ENCODE data around the gene GPC6. TPM values are rescaled to one million over a fixed set of nuclear protein-coding genes. Genes with fewer than 3 reads are reported as not detected.

The GPC6 gene
- total RNA-seq, 1 donor from 2014 or later = 63.0 TPM

DNA sequence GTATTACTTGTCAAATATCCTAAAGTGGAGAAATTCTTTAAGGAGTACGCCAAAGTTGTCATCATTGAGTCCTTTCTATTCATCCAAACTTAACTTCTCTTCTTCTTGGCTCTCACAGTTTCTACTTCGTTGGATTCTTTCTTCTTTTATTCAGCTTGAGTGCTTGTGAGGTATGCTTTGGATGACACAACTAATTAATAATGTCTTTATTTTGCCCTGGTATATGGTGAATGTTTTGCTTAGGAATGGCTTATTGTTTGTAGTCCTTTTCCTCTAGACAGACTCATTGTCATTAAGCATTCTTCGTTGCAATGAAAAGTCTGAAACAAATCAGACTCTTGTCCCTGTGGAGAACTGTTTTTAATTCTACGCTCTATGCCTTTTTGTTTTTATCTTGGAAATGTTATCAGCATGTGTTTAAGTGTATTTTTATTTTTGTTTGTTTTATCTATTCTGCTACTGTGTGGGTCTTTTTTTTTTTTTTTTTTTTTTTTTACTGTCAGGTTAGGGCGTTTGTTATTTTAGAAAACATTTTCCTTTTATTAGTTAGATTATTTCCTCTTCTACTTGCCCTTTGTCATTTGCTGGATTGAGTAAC, 471.5 kb downstream of the GPC6 start:
- peak overlapping the region; percentile 31 for H3K4me2 ChIP-seq (ENCODE audit: low read length)
- no peak for FAIRE-seq
- peaks cover 4% of the 10 kb centered on the region for H3K9me3 Mint-ChIP-seq (ENCODE audit: unreplicated experiment)
- H3K36me3 Mint-ChIP-seq (ENCODE audit: low read depth, unreplicated experiment) = peaks cover 10% of the 10 kb centered on the region
- no peak overlapping the region for H3K4me3 ChIP-seq (ENCODE audit: insufficient read depth, low read depth, low read length)
- no peaks in the 10 kb centered on the region for H3K36me3 ChIP-seq (ENCODE audit: insufficient read depth, low read length)
- no peak overlapping the region for H2AFZ ChIP-seq (ENCODE audit: low read depth, low read length)
- DNase-seq (ENCODE audit: low read depth) = peak; percentile 75
- no peak overlapping the region for H3K27ac Mint-ChIP-seq (ENCODE audit: unreplicated experiment)
- H4K20me1 ChIP-seq (ENCODE audit: insufficient read depth, low read length) = peaks cover 3% of the 10 kb centered on the region
- peaks cover 14% of the 10 kb centered on the region for H3K4me1 Mint-ChIP-seq (ENCODE audit: low read depth, unreplicated experiment)
- no peaks in the 10 kb centered on the region for H3K4me1 ChIP-seq (ENCODE audit: insufficient read depth, low read length)
- H3K27me3 ChIP-seq (ENCODE audit: insufficient read depth, low read length) = no peaks in the 10 kb centered on the region
- no peaks in the 10 kb centered on the region for H3K79me2 ChIP-seq (ENCODE audit: insufficient read depth, low read length)
- no peak overlapping the region for H3K4me3 Mint-ChIP-seq (ENCODE audit: unreplicated experiment)
- H3K9ac ChIP-seq (ENCODE audit: low read length) = no peak overlapping the region
- TF ChIP-seq EZH2 (IDR thresholded peaks at IDR 0.05; ENCODE audit: insufficient read depth, low read length) = no peak
- TF ChIP-seq, protein P1, sequence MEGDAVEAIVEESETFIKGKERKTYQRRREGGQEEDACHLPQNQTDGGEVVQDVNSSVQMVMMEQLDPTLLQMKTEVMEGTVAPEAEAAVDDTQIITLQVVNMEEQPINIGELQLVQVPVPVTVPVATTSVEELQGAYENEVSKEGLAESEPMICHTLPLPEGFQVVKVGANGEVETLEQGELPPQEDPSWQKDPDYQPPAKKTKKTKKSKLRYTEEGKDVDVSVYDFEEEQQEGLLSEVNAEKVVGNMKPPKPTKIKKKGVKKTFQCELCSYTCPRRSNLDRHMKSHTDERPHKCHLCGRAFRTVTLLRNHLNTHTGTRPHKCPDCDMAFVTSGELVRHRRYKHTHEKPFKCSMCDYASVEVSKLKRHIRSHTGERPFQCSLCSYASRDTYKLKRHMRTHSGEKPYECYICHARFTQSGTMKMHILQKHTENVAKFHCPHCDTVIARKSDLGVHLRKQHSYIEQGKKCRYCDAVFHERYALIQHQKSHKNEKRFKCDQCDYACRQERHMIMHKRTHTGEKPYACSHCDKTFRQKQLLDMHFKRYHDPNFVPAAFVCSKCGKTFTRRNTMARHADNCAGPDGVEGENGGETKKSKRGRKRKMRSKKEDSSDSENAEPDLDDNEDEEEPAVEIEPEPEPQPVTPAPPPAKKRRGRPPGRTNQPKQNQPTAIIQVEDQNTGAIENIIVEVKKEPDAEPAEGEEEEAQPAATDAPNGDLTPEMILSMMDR (IDR thresholded peaks at IDR 0.05; ENCODE audit: insufficient read depth, low read depth, low read length) = no peak
- no peak overlapping the region for H3K27ac ChIP-seq (ENCODE audit: low read depth, low read length)
- H3K9me3 ChIP-seq (ENCODE audit: insufficient read depth, low read depth, low read length) = no peaks in the 10 kb centered on the region
- H3K27me3 Mint-ChIP-seq (ENCODE audit: low read depth, unreplicated experiment) = no peaks in the 10 kb centered on the region

- peaks cover 14% of the 10 kb centered on the region for H3K4me1 Mint-ChIP-seq (ENCODE audit: low read depth, unreplicated experiment)
- Histone ChIP-seq H3K9ac (ENCODE audit: low read length) (no peak overlapping the region), H3K79me2 (ENCODE audit: insufficient read depth, low read length) (no peaks in the 10 kb centered on the region), H3K4me1 (ENCODE audit: insufficient read depth, low read length) (no peaks in the 10 kb centered on the region), H3K4me2 (ENCODE audit: low read length) (no peak overlapping the region), H3K4me3 (ENCODE audit: insufficient read depth, low read depth, low read length) (no peak overlapping the region), H3K27ac (ENCODE audit: low read depth, low read length) (no peak overlapping the region), H3K9me3 (ENCODE audit: insufficient read depth, low read depth, low read length) (no peaks in the 10 kb centered on the region), H4K20me1 (ENCODE audit: insufficient read depth, low read length) (peaks cover 3% of the 10 kb centered on the region), H3K36me3 (ENCODE audit: insufficient read depth, low read length) (no peaks in the 10 kb centered on the region), H3K27me3 (ENCODE audit: insufficient read depth, low read length) (no peaks in the 10 kb centered on the region), H2AFZ (ENCODE audit: low read depth, low read length) (no peak overlapping the region)
- peaks cover 11% of the 10 kb centered on the region for H3K36me3 Mint-ChIP-seq (ENCODE audit: low read depth, unreplicated experiment)
- TF ChIP-seq, protein P1 (IDR thresholded peaks at IDR 0.05; ENCODE audit: insufficient read depth, low read depth, low read length) = no peak
- TF ChIP-seq EZH2 (IDR thresholded peaks at IDR 0.05; ENCODE audit: insufficient read depth, low read length) = no peak
- no peaks in the 10 kb centered on the region for H3K27me3 Mint-ChIP-seq (ENCODE audit: low read depth, unreplicated experiment)
- peaks cover 4% of the 10 kb centered on the region for H3K9me3 Mint-ChIP-seq (ENCODE audit: unreplicated experiment)
- DNase-seq (ENCODE audit: low read depth) (peak; percentile 70), FAIRE-seq (no peak)
- H3K4me3 Mint-ChIP-seq (ENCODE audit: unreplicated experiment) = no peak overlapping the region
- H3K27ac Mint-ChIP-seq (ENCODE audit: unreplicated experiment) = no peak overlapping the region
Measured at GRCh38 chr13:93700115-93700514, 473.5 kb downstream of the GPC6 start.

DNA sequence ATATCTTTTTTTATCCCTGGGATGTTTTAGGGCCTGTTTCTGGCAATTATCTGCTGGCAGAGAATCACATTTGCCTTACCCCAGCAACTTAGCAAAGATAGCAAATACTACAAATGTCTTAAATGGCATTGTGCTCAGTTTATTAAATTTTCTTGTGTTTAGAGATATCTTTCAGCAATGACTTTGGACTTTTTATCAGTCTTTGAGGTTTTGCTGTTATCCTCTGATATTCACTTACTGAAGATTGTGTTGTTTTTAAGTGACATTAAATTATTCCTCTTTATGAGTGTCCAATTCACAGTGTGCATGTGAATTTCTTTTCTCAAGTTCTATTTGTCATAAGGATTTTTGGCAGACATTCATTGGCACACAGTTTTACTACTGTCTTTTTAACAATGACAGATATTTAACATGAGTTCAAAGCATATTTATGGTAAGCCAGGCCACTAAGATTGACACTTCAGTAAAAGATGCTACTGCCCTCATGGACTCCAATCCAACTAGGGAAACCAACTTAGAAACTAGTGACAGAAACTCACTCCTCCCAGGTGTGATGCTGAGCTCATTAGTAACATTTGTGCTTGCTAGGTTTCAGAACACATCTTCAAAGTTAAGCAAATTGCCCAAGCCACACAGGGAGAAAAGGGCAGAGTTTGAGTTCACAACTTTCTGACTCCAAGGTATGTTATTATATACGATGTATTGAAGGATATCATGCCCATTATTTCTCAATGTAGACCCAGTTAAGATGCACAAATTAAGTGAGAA, 481.9 kb downstream of the GPC6 start:
- H3K9me3 ChIP-seq (ENCODE audit: insufficient read depth, low read depth, low read length) = no peaks in the 10 kb centered on the region

More for the DNA sequence above, 481.9 kb downstream of the GPC6 start:
- no peaks in the 10 kb centered on the region for H3K27me3 Mint-ChIP-seq (ENCODE audit: low read depth, unreplicated experiment)
- H3K27me3 ChIP-seq (ENCODE audit: insufficient read depth, low read length) = no peaks in the 10 kb centered on the region
- no peak overlapping the region for H3K27ac Mint-ChIP-seq (ENCODE audit: unreplicated experiment)
- no peaks in the 10 kb centered on the region for H3K36me3 ChIP-seq (ENCODE audit: insufficient read depth, low read length)
- FAIRE-seq (peak; percentile 47), DNase-seq (ENCODE audit: low read depth) (no peak)
- H3K4me1 Mint-ChIP-seq (ENCODE audit: low read depth, unreplicated experiment) = peaks cover 12% of the 10 kb centered on the region
- H3K36me3 Mint-ChIP-seq (ENCODE audit: low read depth, unreplicated experiment) = peaks cover 14% of the 10 kb centered on the region
- no peak overlapping the region for H3K4me3 ChIP-seq (ENCODE audit: insufficient read depth, low read depth, low read length)
- H3K79me2 ChIP-seq (ENCODE audit: insufficient read depth, low read length) = no peaks in the 10 kb centered on the region
- H2AFZ ChIP-seq (ENCODE audit: low read depth, low read length) = no peak overlapping the region
- no peak overlapping the region for H3K9ac ChIP-seq (ENCODE audit: low read length)
- H3K27ac ChIP-seq (ENCODE audit: low read depth, low read length) = no peak overlapping the region
- no peaks in the 10 kb centered on the region for H4K20me1 ChIP-seq (ENCODE audit: insufficient read depth, low read length)
- no peak for TF ChIP-seq EZH2 (IDR thresholded peaks at IDR 0.05; ENCODE audit: insufficient read depth, low read length)
- peaks cover 13% of the 10 kb centered on the region for H3K9me3 Mint-ChIP-seq (ENCODE audit: unreplicated experiment)
- no peak overlapping the region for H3K4me2 ChIP-seq (ENCODE audit: low read length)
- no peak overlapping the region for H3K4me3 Mint-ChIP-seq (ENCODE audit: unreplicated experiment)
- H3K4me1 ChIP-seq (ENCODE audit: insufficient read depth, low read length) = no peaks in the 10 kb centered on the region

Measured in astrocyte (in vitro differentiated cells and primary cell).